CD4-positive, alpha-beta T cell treated with Interleukin-17A for 1 hour (primary cell): Measurements from ENCODE around the gene MED15.
"Not testable (repeated sequence)": the region's sequence is repeated elsewhere in the genome, so short reads cannot be mapped to it uniquely, and the experiment has no call there.

Experiments used
- DNase-seq: peaks from one replicate; pipeline ENCODE4 v3.0.0-alpha.2; 2020

MED15 gene

GRCh38 chr22:20606041-20606783 lies 98.8 kb downstream of the MED15 start:
- DNase-seq, result peak; percentile 74

- DNase-seq, result no peak
Measured at GRCh38 chr22:20606784-20607128, 99.3 kb downstream of the MED15 start.

GRCh38 chr22:20607157-20607907 lies 99.9 kb downstream of the MED15 start:
- DNase-seq, result no peak

- DNase-seq, result no peak
Measured at GRCh38 chr22:20610243-20610686, 102.9 kb downstream of the MED15 start.

GRCh38 chr22:20610757-20611156 lies 103.3 kb downstream of the MED15 start:
- DNase-seq, result no peak

- no peak for DNase-seq
Measured at GRCh38 chr22:20611418-20611817, 104.0 kb downstream of the MED15 start.

GRCh38 chr22:20613301-20613700 lies 105.9 kb downstream of the MED15 start:
- no peak for DNase-seq

GRCh38 chr22:20615021-20615420 lies 107.6 kb downstream of the MED15 start:
- no peak for DNase-seq

- no peak for DNase-seq
Measured at GRCh38 chr22:20615533-20616450, 108.4 kb downstream of the MED15 start.

- DNase-seq, result no peak
Measured at GRCh38 chr22:20616451-20617043, 109.1 kb downstream of the MED15 start.

GRCh38 chr22:20618488-20618887 lies 111.1 kb downstream of the MED15 start:
- no peak for DNase-seq

GRCh38 chr22:20619045-20619892 lies 111.9 kb downstream of the MED15 start:
- DNase-seq, result no peak

GRCh38 chr22:20619893-20620194 lies 112.4 kb downstream of the MED15 start:
- DNase-seq, result not testable (repeated sequence)

- no peak for DNase-seq
Measured at GRCh38 chr22:20621162-20621561, 113.8 kb downstream of the MED15 start.

- DNase-seq, result no peak
Measured at GRCh38 chr22:20622650-20623339, 115.4 kb downstream of the MED15 start.

- no peak for DNase-seq
Measured at GRCh38 chr22:20624161-20624616, 116.8 kb downstream of the MED15 start.

GRCh38 chr22:20625270-20625669 lies 117.9 kb downstream of the MED15 start:
- DNase-seq, result no peak

- DNase-seq, result no peak
Measured at GRCh38 chr22:20626811-20627210, 119.4 kb downstream of the MED15 start.

- no peak for DNase-seq
Measured at GRCh38 chr22:20627432-20627831, 120.0 kb downstream of the MED15 start.

GRCh38 chr22:20628081-20628939 lies 120.9 kb downstream of the MED15 start:
- DNase-seq, result no peak
